Kidney (tissue), 14 donors: ENCODE data around the gene SEMA5A. TPM values are rescaled to one million over a fixed set of nuclear protein-coding genes. Genes with fewer than 3 reads are reported as not detected.

Experiments used
- DNase-seq, 5 donors: peaks; one replicate each; pipeline ENCODE4 v3.0.0-alpha.2; 2013 to 2020
- FAIRE-seq: peaks from 2 replicates; lab custom pipeline; 2012; peaks lifted over from hg19 to GRCh38; lab: Jason Lieb, UNC
- H3K27ac ChIP-seq, 2 donors: one replicate each; pipeline ENCODE4 v1.7.0; 2013; ENCODE audit warnings: low read depth in 2 of 2, low read length in 2 of 2, inconsistent platforms in 1 of 2
- H3K27me3 ChIP-seq: one replicate; pipeline ENCODE4 v1.7.1; 2013; ENCODE audit warnings: low read length, inconsistent platforms; ENCODE audit not compliant: control insufficient read depth, insufficient read depth
- H3K36me3 ChIP-seq, 3 donors: one replicate each; pipeline versions ENCODE4 v1.7.0 to v1.7.1; 2013; ENCODE audit warnings: low read length in 3 of 3, control low read depth in 1 of 3, inconsistent platforms in 1 of 3; ENCODE audit not compliant: insufficient read depth in 3 of 3, control insufficient read depth in 2 of 3
- H3K4me1 ChIP-seq, 3 donors: one replicate each; pipeline versions ENCODE4 v1.7.0 to v1.7.1; 2013; ENCODE audit warnings: low read length in 3 of 3, inconsistent platforms in 1 of 3, low read depth in 1 of 3; ENCODE audit not compliant: control insufficient read depth in 2 of 3, insufficient read depth in 2 of 3
- H3K4me3 ChIP-seq, 3 donors: one replicate each; pipeline versions ENCODE4 v1.7.0 to v1.8.1; 2013; ENCODE audit warnings: low read length in 3 of 3, control low read depth in 1 of 3, inconsistent platforms in 1 of 3
- H3K9ac ChIP-seq, 3 donors: one replicate each; pipeline versions ENCODE4 v1.7.0 to v1.7.1; 2013; ENCODE audit warnings: low read length in 3 of 3, control low read depth in 1 of 3, inconsistent platforms in 1 of 3
- H3K9me3 ChIP-seq, 3 donors: one replicate each; pipeline versions ENCODE4 v1.7.0 to v1.7.1; 2013; ENCODE audit warnings: low read length in 3 of 3, control low read depth in 1 of 3, inconsistent platforms in 1 of 3; ENCODE audit not compliant: control insufficient read depth in 2 of 3, insufficient read depth in 1 of 3
- CTCF ChIP-seq: IDR thresholded peaks from 3 replicates; pipeline ENCODE4 v1.5.1; 2012; ENCODE audit warnings: mild to moderate bottlenecking, moderate library complexity, borderline replicate concordance; ENCODE audit not compliant: insufficient read depth; ENCODE audit errors: extremely low read depth
- intact Hi-C: fragments of 100-400 bp; cut with DNase I; formaldehyde crosslinking; loops from one replicate; pipeline ENCODE4 v1.11.1; 2022
- polyA plus RNA-seq: library from polyadenylated mRNA; stranded (reverse); fragments of 350-450 nt; fragmentation: Illumina TruSeq; extraction: RNeasy Lipid Tissue Mini Kit (QIAGEN cat#74804); gene quantifications from one replicate; pipeline ENCODE4 v1.2.3, GENCODE V29; 2014; ENCODE audit warnings: low read depth, low replicate concordance; ENCODE audit not compliant: insufficient read depth
- total RNA-seq: library from RNA; stranded (reverse); fragmentation: NEBNext Ultra II Directional; extraction: Animal tissue kit (Norgen Biotek cat#: 25700); gene quantifications from one replicate; pipeline ENCODE4 v1.2.1, GENCODE V29; 2021
- donor health status: control.
- donor health status: control.
- donor health status: control.
- donor health status: control.
- donor health status: control.
- donor health status: DM: yes; HTN: yes; CAD: no.
- donor health status: Normal renal cell carcinoma (clear cell type).

SEMA5A gene
- total and polyA plus RNA-seq, 2 donors from 2014 or later = 7.9 to 23.3 TPM

GRCh38 chr5:9523090-9523823 is 22.6 kb downstream of the SEMA5A start:
- Histone ChIP-seq H3K36me3 (no peaks in the 10 kb centered on the region), H3K9ac (no peak overlapping the region), H3K27me3 (no peaks in the 10 kb centered on the region), H3K27ac (no peak overlapping the region), H3K4me1 (peaks cover 0 to 2% (median 0%) of the 10 kb centered on the region in 3 donors), H3K9me3 (no peaks in the 10 kb centered on the region), H3K4me3 (no peak overlapping the region)
- intact Hi-C loops = no loop called here
- FAIRE-seq (no peak), DNase-seq (no peak)
- TF ChIP-seq CTCF = no peak

- H3K9me3 ChIP-seq = no peaks in the 10 kb centered on the region
- peak; percentile 30 for FAIRE-seq
- H3K27ac ChIP-seq = peak overlapping the region in 1 of 2 donors; percentile 59
- no peaks in the 10 kb centered on the region for H3K36me3 ChIP-seq
- peaks cover 0 to 2% (median 0%) of the 10 kb centered on the region in 3 donors for H3K4me1 ChIP-seq
- TF ChIP-seq CTCF = no peak
- intact Hi-C loops = no loop called here
- no peak overlapping the region for H3K9ac ChIP-seq
- no peak overlapping the region for H3K4me3 ChIP-seq
- peak in 3 of 5 donors; percentile 45 to 77 (median 61) for DNase-seq
- no peaks in the 10 kb centered on the region for H3K27me3 ChIP-seq
These were observed 26.3 kb downstream of the SEMA5A start for GRCh38 chr5:9519537-9519936.

- FAIRE-seq = no peak
- DNase-seq = no peak
These were observed 29.3 kb downstream of the SEMA5A start for GRCh38 chr5:9516591-9516990.

More at GRCh38 chr5:9516591-9516990, 29.3 kb downstream of the SEMA5A start:
- Histone ChIP-seq H3K36me3 (no peaks in the 10 kb centered on the region), H3K4me3 (no peak overlapping the region), H3K4me1 (peaks cover 0 to 2% (median 0%) of the 10 kb centered on the region in 3 donors), H3K27ac (no peak overlapping the region), H3K9me3 (no peaks in the 10 kb centered on the region), H3K27me3 (no peaks in the 10 kb centered on the region), H3K9ac (no peak overlapping the region)
- TF ChIP-seq CTCF = no peak
- intact Hi-C loops = no loop called here
